Measurements from ENCODE around the gene NCMAP. TPM values are rescaled to one million over a fixed set of nuclear protein-coding genes. Genes with fewer than 3 reads are reported as not detected.

Gene NCMAP
- total RNA-seq, 4 donors from 2014 or later, result 0.16 to 1.9 (median 0.27) TPM; not detected in 1

DNA sequence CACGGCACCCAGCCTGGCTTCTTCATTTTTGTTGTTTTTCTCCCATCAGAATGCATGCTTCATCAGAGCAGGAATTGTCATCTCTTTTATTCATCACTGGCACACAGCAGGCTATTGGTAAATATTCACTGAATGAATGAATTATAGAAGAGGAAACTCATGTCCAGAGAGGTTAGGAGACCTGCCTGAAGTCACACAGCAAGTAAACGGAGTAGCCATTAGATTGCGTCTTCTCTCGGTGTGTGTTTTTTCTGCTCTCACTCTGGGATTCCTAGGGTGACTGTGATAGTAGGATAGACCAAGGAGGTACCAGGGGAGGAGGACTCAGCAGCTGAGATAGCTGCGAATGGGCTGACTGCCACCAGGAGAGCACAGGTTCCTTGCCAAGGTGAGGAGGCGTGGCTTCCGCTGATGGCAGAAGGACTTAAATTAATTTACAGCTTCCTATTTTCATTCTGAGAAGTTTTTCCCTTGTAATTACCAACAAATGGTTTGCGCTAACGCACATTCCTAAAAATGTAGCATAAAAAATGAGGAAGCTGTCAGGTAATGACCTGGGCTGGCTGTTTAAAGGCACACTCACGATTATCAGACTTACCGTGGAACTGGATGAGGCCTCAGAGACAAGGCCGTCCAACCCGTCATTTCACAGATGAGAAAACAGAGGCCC is 4.5 kb upstream of the NCMAP start:
- no peaks in the 10 kb centered on the region for H3K36me3 ChIP-seq
- no peak overlapping the region for H3K4me3 ChIP-seq
- WGBS, 2 donors (ENCODE audit: low coverage in 1 of 2), result 81 to 82% methylated on average over 8 to 12 of the region's 13 CpGs
- H3K9me3 ChIP-seq, result no peaks in the 10 kb centered on the region
- peaks cover 0 to 11% (median 0%) of the 10 kb centered on the region in 3 donors for H3K4me1 ChIP-seq
- ATAC-seq, result no peak
- TF ChIP-seq EP300 (IDR thresholded peaks at IDR 0.05) (no peak), CTCF (IDR thresholded peaks at IDR 0.05) (no peak), POLR2A (IDR thresholded peaks at IDR 0.05) (no peak), POLR2AphosphoS5 (IDR thresholded peaks at IDR 0.05) (no peak)
- no peak overlapping the region for H3K27ac ChIP-seq
- peaks cover 58% of the 10 kb centered on the region for H3K27me3 ChIP-seq

- Histone ChIP-seq H3K9me3 (no peaks in the 10 kb centered on the region), H3K4me1 (peaks cover 0 to 11% (median 0%) of the 10 kb centered on the region in 3 donors), H3K27me3 (peaks cover 62% of the 10 kb centered on the region), H3K27ac (no peak overlapping the region), H3K36me3 (no peaks in the 10 kb centered on the region), H3K4me3 (no peak overlapping the region)
- no peak for TF ChIP-seq EP300 (IDR thresholded peaks at IDR 0.05)
- no peak for TF ChIP-seq POLR2AphosphoS5 (IDR thresholded peaks at IDR 0.05)
- TF ChIP-seq CTCF (IDR thresholded peaks at IDR 0.05), result no peak
- TF ChIP-seq POLR2A (IDR thresholded peaks at IDR 0.05), result no peak
- ATAC-seq, result no peak
- 56 to 58% methylated on average over 7 to 9 of the region's 10 CpGs for WGBS, 2 donors (ENCODE audit: low coverage in 1 of 2)
These were observed 3.8 kb upstream of the NCMAP start for GRCh38 chr1:24551960-24552571.

- no peak overlapping the region for H3K27ac ChIP-seq
- H3K4me3 ChIP-seq, result no peak overlapping the region
- ATAC-seq, result no peak
- peaks cover 72% of the 10 kb centered on the region for H3K27me3 ChIP-seq
- no peak for TF ChIP-seq CTCF (IDR thresholded peaks at IDR 0.05)
- TF ChIP-seq EP300 (IDR thresholded peaks at IDR 0.05), result no peak
- TF ChIP-seq POLR2AphosphoS5 (IDR thresholded peaks at IDR 0.05), result no peak
- TF ChIP-seq POLR2A (IDR thresholded peaks at IDR 0.05), result no peak
- H3K36me3 ChIP-seq, result no peaks in the 10 kb centered on the region
- peaks cover 0 to 11% (median 0%) of the 10 kb centered on the region in 3 donors for H3K4me1 ChIP-seq
- WGBS, 2 donors (ENCODE audit: low coverage in 1 of 2), result 88 to 100% methylated on average over 1 of the region's 3 CpGs
- H3K9me3 ChIP-seq, result no peaks in the 10 kb centered on the region
These were observed 2.0 kb upstream of the NCMAP start for GRCh38 chr1:24553931-24554330.

DNA sequence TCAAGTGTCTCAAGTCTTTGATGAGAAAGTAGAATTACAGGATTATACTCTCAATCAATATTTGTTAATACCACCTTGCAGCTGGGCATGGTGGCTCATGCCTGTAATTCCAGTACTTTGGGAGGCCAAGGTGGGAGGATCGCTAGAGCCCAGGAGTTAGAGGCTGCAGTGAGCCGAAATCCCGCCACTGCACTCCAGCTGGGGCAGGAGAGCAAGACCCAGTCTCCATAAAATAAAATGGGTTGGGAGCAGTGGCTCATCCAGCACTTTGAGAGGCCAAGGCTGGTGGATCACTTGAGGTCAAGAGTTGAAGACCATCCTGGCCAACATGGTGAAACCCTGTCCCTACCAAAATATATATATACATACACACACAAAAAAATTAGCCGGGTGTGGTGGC is 1.2 kb upstream of the NCMAP start:
- Histone ChIP-seq H3K4me1 (peaks cover 0 to 16% (median 0%) of the 10 kb centered on the region in 3 donors), H3K9me3 (no peaks in the 10 kb centered on the region), H3K27me3 (peaks cover 72% of the 10 kb centered on the region), H3K27ac (no peak overlapping the region), H3K4me3 (no peak overlapping the region), H3K36me3 (no peaks in the 10 kb centered on the region)
- ATAC-seq, result no peak
- TF ChIP-seq EP300 (IDR thresholded peaks at IDR 0.05), result no peak
- no peak for TF ChIP-seq CTCF (IDR thresholded peaks at IDR 0.05)
- no peak for TF ChIP-seq POLR2A (IDR thresholded peaks at IDR 0.05)
- no peak for TF ChIP-seq POLR2AphosphoS5 (IDR thresholded peaks at IDR 0.05)
- WGBS, 2 donors (ENCODE audit: low coverage in 1 of 2), result 98 to 100% methylated on average over 1 to 4 of the region's 4 CpGs

DNA sequence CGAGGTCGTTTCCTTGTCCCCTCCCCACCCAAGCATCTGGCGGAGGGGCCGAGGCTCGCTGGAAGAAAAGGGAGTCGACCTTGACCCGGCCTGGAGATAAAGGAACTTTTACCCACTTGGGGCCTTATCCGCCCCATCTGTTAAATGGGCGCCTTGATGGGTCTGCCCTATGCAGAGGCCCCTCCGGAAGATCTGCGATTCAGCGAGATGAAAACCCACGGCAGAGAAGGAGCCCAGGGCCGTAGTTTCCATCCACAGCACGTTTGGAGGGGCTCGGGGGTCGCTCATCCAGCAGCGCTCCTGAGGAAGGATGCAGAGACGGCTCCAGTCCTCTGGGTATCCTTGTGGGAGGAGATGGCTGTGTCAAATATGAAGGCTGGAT is 518 bp downstream of the NCMAP start:
- H3K4me3 ChIP-seq, result peak overlapping the region in 1 of 2 donors; percentile 38
- TF ChIP-seq EP300 (IDR thresholded peaks at IDR 0.05) (no peak), POLR2A (IDR thresholded peaks at IDR 0.05) (no peak), POLR2AphosphoS5 (IDR thresholded peaks at IDR 0.05) (no peak), CTCF (IDR thresholded peaks at IDR 0.05) (no peak)

More for the DNA sequence above, 518 bp downstream of the NCMAP start:
- 52% methylated on average over 17 of the region's 19 CpGs; no CpG with 5 or more reads in 1 of the 2 donors for WGBS, 2 donors (ENCODE audit: low coverage in 1 of 2)
- Histone ChIP-seq H3K4me1 (peaks cover 0 to 16% (median 0%) of the 10 kb centered on the region in 3 donors), H3K36me3 (no peaks in the 10 kb centered on the region), H3K27me3 (peaks cover 67% of the 10 kb centered on the region), H3K27ac (no peak overlapping the region), H3K9me3 (no peaks in the 10 kb centered on the region)
- no peak for ATAC-seq

All from gastroesophageal sphincter (tissue), 4 donors.